DOHH2 (cell line): ENCODE data around the gene RAX2.
"Not testable (repeated sequence)": the region's sequence is repeated elsewhere in the genome, so short reads cannot be mapped to it uniquely, and the experiment has no call there.

Experiments
- H3F3A ChIP-seq: fragments of 200-600 bp; sonication (generic), shearing (Covaris generic); 2 replicates; pipeline ENCODE4 v1.6.0; 2016; ENCODE audit warnings: antibody characterized with exemption, mild to moderate bottlenecking; ENCODE audit not compliant: control insufficient read depth, insufficient read depth
- H3K27ac ChIP-seq: fragments of 200-600 bp; sonication (generic); 2 replicates; pipeline ENCODE4 v1.5.1; 2014; ENCODE audit warnings: low read depth, mild to moderate bottlenecking, low read length, moderate library complexity
- H3K27me3 ChIP-seq: fragments of 200-600 bp; sonication (generic); 2 replicates; pipeline ENCODE4 v1.6.1; 2014; ENCODE audit warnings: mild to moderate bottlenecking, low read length, mixed read lengths; ENCODE audit not compliant: control insufficient read depth
- H3K36me3 ChIP-seq: fragments of 200-600 bp; sonication (generic); 2 replicates; pipeline ENCODE4 v1.6.1; 2014; ENCODE audit warnings: mild to moderate bottlenecking, low read length, moderate library complexity, mixed read lengths; ENCODE audit not compliant: control insufficient read depth
- H3K4me1 ChIP-seq: fragments of 200-600 bp; sonication (generic); 2 replicates; pipeline ENCODE4 v1.6.1; 2014; ENCODE audit warnings: mild to moderate bottlenecking, low read length, mixed read lengths; ENCODE audit not compliant: control insufficient read depth
- H3K4me2 ChIP-seq: fragments of 200-600 bp; sonication (generic); 2 replicates; pipeline ENCODE4 v1.6.0; 2014; ENCODE audit warnings: mild to moderate bottlenecking, low read length, moderate library complexity
- H3K4me3 ChIP-seq: fragments of 200-600 bp; sonication (generic); 2 replicates; pipeline ENCODE4 v1.5.1; 2014; ENCODE audit warnings: mild to moderate bottlenecking, low read length, mixed read lengths
- H3K79me2 ChIP-seq: fragments of 200-600 bp; sonication (generic); 2 replicates; pipeline ENCODE4 v1.6.1; 2014; ENCODE audit warnings: mild to moderate bottlenecking, low read length, mixed read lengths; ENCODE audit not compliant: control insufficient read depth
- H3K9me2 ChIP-seq: fragments of 200-600 bp; sonication (generic); replicated peaks from 2 replicates; pipeline ENCODE4 v1.6.1; 2014; ENCODE audit warnings: mild to moderate bottlenecking, low read length, mixed read lengths; ENCODE audit not compliant: control insufficient read depth
- H3K9me3 ChIP-seq: fragments of 200-600 bp; sonication (generic); 2 replicates; pipeline ENCODE4 v1.6.1; 2014; ENCODE audit warnings: antibody characterized with exemption, low read length, mixed read lengths; ENCODE audit not compliant: control insufficient read depth, insufficient read depth
- H4K20me1 ChIP-seq: fragments of 200-600 bp; sonication (generic); 2 replicates; pipeline ENCODE4 v1.6.0; 2014; ENCODE audit warnings: low read depth, mild to moderate bottlenecking, antibody characterized with exemption, low read length, moderate library complexity; ENCODE audit not compliant: control insufficient read depth, insufficient read depth
- EZH2phosphoT487 ChIP-seq: fragments of 200-600 bp; sonication (generic); IDR thresholded peaks from 2 replicates; pipeline ENCODE4 v1.6.1; 2017; ENCODE audit warnings: borderline replicate concordance, mild to moderate bottlenecking, antibody characterized with exemption, low read length, moderate library complexity, mixed read lengths
- TF ChIP-seq, protein P1 (sequence below): fragments of 200-600 bp; sonication (generic); IDR thresholded peaks from one replicate; pipeline ENCODE4 v1.5.1; 2014; ENCODE audit warnings: antibody characterized with exemption, mild to moderate bottlenecking, low read depth, low read length; ENCODE audit not compliant: poor library complexity, severe bottlenecking

The RAX2 gene

DNA sequence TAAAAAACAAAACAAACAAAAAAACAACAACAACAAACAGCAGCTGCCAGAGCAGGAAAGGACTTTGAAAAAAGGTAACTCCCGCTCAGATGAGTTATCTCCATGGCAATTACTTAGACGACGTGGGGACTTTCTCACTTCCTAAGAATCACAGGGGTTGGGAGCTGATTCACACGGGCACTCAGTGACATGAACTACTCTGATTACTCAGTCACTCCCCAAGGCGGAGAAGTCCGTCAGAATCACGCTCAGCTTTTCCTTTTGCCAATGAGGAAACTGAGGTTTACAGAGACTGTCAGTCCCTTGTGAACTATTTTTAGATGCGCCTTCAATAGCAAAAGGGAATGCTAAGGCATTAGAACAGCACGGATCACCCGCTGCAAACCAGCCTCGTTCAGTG lies 46.4 kb upstream of the RAX2 start:
- Histone ChIP-seq H3K4me2 (no peak overlapping the region), H3K36me3 (no peaks in the 10 kb centered on the region), H3K27ac (no peak overlapping the region), H3K27me3 (0 out of 2 replicates have a peak, but pooled peaks cover 3% of the 10 kb centered on the region), H3K4me3 (no peak overlapping the region), H4K20me1 (no peaks in the 10 kb centered on the region), H3K79me2 (no peaks in the 10 kb centered on the region), H3K9me3 (no peaks in the 10 kb centered on the region), H3K9me2 (no peaks in the 10 kb centered on the region), H3K4me1 (no peaks in the 10 kb centered on the region), H3F3A (no peaks in the 10 kb centered on the region)
- TF ChIP-seq EZH2phosphoT487 = no peak
- TF ChIP-seq, protein P1, sequence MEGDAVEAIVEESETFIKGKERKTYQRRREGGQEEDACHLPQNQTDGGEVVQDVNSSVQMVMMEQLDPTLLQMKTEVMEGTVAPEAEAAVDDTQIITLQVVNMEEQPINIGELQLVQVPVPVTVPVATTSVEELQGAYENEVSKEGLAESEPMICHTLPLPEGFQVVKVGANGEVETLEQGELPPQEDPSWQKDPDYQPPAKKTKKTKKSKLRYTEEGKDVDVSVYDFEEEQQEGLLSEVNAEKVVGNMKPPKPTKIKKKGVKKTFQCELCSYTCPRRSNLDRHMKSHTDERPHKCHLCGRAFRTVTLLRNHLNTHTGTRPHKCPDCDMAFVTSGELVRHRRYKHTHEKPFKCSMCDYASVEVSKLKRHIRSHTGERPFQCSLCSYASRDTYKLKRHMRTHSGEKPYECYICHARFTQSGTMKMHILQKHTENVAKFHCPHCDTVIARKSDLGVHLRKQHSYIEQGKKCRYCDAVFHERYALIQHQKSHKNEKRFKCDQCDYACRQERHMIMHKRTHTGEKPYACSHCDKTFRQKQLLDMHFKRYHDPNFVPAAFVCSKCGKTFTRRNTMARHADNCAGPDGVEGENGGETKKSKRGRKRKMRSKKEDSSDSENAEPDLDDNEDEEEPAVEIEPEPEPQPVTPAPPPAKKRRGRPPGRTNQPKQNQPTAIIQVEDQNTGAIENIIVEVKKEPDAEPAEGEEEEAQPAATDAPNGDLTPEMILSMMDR = no peak

DNA sequence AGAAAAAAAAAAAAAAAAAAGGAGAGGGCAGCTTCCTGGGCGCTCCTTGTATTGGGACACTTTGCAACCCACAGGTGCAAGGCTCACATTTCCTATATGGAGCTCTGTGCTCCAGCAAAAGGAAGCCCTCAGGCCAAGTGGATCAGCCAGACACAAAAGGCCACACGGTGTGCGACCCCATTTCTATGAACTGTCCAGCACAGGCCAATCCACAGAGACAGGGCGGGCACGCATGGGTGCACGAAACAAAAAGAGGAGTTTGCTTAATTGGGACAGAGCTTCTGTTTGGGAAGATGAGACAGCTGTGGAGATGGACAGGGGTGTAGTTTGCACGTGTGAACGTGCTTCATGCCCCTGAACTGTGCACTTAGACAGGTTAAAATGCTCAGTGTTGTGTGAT lies 45.7 kb upstream of the RAX2 start:
- no peak overlapping the region for H3K27ac ChIP-seq
- no peak overlapping the region for H3K4me3 ChIP-seq
- H3K79me2 ChIP-seq = no peaks in the 10 kb centered on the region
- H3K9me2 ChIP-seq = no peaks in the 10 kb centered on the region
- no peaks in the 10 kb centered on the region for H3K9me3 ChIP-seq
- H3F3A ChIP-seq = no peaks in the 10 kb centered on the region
- no peak for TF ChIP-seq EZH2phosphoT487
- TF ChIP-seq, protein P1 = no peak
- no peak overlapping the region for H3K4me2 ChIP-seq
- H3K36me3 ChIP-seq = no peaks in the 10 kb centered on the region
- peaks cover 5% of the 10 kb centered on the region for H3K4me1 ChIP-seq
- no peaks in the 10 kb centered on the region for H4K20me1 ChIP-seq
- 0 out of 2 replicates have a peak, but pooled peaks cover 3% of the 10 kb centered on the region for H3K27me3 ChIP-seq

DNA sequence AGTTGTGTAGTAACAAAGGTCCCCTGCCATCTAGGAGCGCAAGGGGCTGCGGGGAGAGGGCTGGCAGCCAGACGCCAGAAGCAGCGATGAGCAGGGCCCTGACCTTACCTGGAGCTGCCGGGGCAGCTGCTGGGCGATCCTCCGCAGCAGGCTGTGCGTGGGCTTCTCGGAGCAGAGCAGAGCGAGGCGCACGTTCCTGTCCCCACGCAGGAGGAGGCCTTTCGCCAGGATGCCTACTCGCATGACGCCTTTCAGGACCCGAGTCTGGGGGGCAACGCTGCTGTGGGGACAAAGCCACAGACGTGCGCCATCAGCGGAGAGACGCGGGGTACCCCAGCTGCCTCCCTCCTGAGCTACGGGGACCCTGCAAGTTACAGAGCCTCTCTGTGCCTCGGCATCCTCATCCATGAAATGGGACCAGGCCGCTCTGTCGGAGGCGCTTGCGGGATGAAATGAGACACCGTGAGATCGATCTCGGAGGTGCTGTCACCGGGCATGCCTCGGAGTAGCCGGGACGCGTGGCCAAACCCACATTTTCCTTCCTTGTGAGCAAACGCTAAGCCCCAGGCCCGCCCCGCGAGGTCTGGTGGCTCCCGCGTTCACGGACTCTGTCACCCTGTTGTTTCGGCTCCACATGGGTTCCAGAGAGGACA lies 44.7 kb upstream of the RAX2 start:
- H3K4me2 ChIP-seq = no peak overlapping the region
- H4K20me1 ChIP-seq = no peaks in the 10 kb centered on the region
- 0 out of 2 replicates have a peak, but pooled peaks cover 3% of the 10 kb centered on the region for H3K27me3 ChIP-seq
- no peaks in the 10 kb centered on the region; the same call in 1 of the 2 replicates for H3F3A ChIP-seq
- no peak overlapping the region for H3K27ac ChIP-seq
- no peak overlapping the region for H3K4me3 ChIP-seq
- no peaks in the 10 kb centered on the region for H3K9me2 ChIP-seq
- H3K4me1 ChIP-seq = peaks cover 14% of the 10 kb centered on the region
- no peaks in the 10 kb centered on the region for H3K79me2 ChIP-seq
- H3K36me3 ChIP-seq = no peaks in the 10 kb centered on the region
- H3K9me3 ChIP-seq = no peaks in the 10 kb centered on the region
- no peak for TF ChIP-seq EZH2phosphoT487
- TF ChIP-seq, protein P1 = no peak

DNA sequence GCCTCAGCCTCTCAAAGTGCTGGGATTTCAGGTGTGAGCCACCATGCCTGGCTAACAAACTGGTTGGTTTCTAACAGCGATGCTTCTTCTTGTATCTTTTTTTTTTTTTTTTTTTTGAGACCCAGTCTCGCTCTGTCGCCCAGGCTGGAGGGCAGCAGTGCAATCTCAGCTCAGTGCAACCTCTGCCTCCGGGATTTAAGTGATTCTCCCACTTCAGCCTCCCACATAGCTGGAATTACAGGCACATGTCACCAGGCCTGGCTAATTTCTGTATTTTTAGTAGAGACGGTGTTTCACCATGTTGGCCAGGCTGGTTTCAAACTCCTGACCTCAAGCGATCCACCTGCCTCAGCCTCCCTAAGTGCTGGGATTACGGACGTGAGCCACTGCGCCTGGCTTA lies 44.1 kb upstream of the RAX2 start:
- not testable (repeated sequence) for H3K4me3 ChIP-seq, H3K36me3 ChIP-seq, H3K27ac ChIP-seq, H3K79me2 ChIP-seq, H3K9me2 ChIP-seq, H3K9me3 ChIP-seq, H3K27me3 ChIP-seq, H4K20me1 ChIP-seq, H3F3A ChIP-seq, H3K4me2 ChIP-seq
- peaks cover 17% of the 10 kb centered on the region for H3K4me1 ChIP-seq
